ENCODE measurements around the gene HOXB4.

The HOXB4 gene

DNA sequence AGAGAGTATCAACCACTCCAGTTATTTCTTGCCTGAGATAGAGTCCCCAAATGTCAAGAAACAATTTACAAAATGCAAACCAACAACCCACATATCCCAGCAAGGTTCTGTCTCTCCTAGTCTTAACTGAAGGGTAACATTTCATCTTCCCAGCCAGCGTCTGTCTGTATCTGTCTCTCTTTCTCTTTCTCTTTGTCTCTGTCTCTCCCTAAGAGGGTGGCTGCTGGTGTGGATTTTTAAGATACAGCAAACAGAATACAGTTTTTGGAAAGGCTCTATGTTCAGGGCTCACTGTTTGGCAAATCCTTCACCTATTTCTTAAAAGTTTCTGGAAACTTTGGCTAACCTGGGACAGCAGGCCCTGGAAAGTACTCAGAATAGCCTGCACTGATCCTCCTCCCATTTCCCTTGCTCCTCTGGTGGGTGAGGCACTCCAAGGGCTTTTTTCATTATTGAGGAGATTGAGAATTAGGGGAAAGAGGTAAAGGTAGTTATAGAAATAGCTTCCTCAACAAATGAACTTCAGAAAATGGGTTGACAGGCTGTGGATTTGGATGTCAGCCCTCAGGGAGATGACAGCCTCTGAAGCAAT is 6.2 kb downstream of the HOXB4 start:
- no peak for DNase-seq (ENCODE audit: low read depth in 2 of 2)

GRCh38 chr17:48571024-48571818 is 6.9 kb downstream of the HOXB4 start:
- DNase-seq (ENCODE audit: low read depth in 2 of 2) = no peak

DNA sequence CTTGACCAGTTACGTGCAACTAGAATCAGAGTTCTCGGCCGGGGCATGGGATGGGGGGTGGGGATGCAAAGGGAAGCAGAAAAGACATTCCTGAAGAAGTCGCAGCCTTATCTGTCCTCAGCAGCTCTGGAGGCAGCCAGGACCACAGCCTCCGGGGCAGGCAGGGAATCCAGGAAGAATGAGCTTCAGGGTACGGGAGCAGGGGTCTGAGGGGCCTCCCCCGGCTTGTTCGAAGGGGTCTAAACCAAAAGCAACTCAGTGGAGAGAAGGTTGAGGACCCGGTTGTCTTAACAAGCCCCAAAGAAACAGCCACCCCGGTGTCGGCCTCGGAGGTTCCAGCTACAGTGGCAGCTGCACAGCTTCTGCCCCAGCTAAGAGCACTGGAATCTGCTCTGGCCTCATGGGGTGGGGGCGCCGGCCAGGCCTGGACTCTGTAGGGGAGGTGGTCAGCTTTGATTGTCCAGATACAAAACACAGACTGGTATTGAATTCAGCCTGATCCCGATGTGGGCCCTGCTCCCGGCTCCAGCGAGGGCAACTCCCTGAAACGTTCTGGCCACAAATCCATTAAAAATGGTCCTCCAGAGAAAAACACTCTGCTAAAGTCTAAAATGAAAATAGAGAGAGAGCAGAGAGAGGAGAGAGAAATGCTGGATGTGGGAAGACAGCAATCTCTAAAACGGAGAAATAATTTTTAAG is 7.7 kb downstream of the HOXB4 start:
- DNase-seq (ENCODE audit: low read depth in 2 of 2) = no peak

- DNase-seq (ENCODE audit: low read depth in 2 of 2) = no peak
Measured at GRCh38 chr17:48569674-48570324, 8.4 kb downstream of the HOXB4 start.

DNA sequence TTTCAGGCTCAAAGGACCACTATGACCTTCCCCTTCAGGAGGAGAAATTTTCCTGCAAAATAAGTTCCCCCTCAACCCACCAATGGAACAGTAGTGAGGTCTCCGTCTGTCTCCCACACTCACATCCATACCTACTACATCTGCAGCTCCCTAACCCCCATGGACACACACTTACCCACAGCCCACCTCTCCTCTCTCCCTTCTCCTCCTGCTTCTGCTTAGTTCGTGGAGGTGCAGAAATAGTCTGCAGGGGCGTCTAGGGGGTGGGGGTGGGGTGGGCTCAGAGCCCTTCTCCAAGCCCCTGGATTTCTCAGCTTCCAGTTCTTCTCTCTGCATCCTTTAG is 8.9 kb downstream of the HOXB4 start:
- DNase-seq (ENCODE audit: low read depth in 2 of 2) = no peak

- no peak for DNase-seq (ENCODE audit: low read depth in 2 of 2)
Measured at GRCh38 chr17:48568499-48569239, 9.5 kb downstream of the HOXB4 start.

DNA sequence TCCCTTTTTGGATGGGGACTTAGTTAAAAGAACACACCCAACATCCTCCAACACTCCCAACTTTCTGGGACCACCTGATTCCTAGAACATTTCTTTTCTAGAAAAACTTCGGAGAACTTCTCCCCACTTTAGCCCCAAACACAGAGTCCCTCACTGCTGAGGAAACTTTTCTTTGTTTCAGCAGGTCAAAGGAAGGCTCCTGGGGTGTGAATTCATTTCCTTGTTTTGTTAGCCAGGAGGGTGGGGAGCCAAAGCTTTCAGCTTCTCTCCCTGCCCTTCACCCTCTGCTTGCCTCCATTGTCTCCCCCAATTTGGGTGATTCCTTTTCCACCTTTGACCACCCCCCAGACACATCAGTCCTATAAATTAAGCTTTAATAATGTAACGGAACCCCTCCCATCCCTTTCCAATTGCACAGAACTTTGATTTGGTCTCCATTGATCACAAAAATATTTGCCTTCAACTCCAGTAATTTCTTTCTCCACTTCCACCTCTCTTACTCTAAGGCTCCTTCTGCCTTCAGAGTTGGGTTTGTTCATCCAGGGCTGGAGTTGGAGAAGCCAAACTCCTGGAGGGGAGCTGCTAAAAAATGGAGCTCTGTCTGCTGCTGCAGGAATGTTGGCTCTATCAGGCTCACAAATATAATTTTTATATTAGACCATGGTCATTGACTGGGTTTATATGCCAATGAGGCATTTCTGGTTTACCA is 10.3 kb downstream of the HOXB4 start:
- no peak for DNase-seq (ENCODE audit: low read depth in 2 of 2)

DNA sequence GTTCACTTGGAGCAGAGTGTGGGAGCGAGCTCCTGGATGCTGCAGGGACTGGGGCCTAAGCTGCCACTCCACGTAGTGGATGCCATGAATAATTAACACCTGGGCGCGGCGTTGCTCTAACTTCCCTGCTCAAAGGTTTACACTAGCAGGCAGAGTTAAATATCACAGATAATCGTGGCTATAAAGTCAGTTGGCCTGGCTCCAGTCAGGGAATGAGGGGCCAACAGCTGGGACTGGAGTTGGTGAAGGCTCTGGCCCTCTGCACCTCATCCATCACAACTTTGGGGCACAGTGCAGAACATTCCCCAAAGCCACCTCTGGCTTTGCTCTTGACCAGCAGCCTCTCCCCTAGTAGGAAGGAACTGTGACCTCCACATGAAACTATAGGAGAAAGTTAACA is 10.9 kb downstream of the HOXB4 start:
- DNase-seq (ENCODE audit: low read depth in 2 of 2) = no peak

DNA sequence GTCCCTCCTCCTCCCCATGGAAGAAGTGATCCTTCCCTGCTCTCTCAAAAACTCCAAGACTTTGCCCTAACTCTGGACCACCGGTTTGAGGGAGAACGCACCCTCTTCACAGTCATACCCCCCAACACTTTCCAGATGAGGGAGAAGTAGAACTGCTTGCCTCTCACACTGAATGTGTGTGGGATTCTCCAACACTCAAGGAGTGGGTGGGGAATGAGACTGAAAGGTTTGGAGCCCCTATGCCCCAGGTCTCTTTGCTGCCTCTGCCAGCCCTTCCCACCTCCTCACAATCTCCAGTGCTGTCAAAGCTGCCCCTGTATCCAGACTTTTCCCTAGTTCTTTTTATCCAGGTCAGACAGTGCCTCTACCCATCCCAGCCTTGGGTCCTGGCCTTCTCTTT is 11.4 kb downstream of the HOXB4 start:
- DNase-seq (ENCODE audit: low read depth in 2 of 2) = no peak

GRCh38 chr17:48565925-48566710 is 12.0 kb downstream of the HOXB4 start:
- DNase-seq (ENCODE audit: low read depth in 2 of 2) = no peak

DNA sequence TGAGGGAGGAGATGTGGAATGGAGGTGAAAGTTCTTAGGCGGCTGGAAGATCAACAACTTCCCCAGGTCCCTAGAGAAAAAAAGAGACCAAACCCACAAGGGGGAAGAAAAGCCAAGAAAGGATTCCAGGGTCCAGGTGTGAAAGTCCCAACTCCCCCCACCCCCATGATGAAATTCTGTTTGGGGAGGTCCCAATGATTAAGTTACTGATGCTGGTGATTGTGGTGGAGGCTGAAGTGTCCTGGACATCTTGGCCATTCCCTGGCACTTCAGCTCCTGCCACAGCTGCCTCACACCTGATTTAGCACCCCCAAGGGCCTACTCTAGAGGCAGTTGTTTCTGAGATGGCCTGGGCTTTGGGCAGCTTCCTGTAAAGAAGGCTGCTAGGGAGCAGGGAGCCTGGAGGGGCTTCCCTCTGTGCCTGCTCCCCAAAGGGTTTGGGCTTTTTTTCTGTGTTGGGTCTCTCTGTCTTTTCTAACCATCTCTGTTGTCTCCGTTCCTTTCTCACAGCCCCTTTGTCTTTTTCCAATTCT is 13.1 kb downstream of the HOXB4 start:
- no peak for DNase-seq (ENCODE audit: low read depth in 2 of 2)

DNA sequence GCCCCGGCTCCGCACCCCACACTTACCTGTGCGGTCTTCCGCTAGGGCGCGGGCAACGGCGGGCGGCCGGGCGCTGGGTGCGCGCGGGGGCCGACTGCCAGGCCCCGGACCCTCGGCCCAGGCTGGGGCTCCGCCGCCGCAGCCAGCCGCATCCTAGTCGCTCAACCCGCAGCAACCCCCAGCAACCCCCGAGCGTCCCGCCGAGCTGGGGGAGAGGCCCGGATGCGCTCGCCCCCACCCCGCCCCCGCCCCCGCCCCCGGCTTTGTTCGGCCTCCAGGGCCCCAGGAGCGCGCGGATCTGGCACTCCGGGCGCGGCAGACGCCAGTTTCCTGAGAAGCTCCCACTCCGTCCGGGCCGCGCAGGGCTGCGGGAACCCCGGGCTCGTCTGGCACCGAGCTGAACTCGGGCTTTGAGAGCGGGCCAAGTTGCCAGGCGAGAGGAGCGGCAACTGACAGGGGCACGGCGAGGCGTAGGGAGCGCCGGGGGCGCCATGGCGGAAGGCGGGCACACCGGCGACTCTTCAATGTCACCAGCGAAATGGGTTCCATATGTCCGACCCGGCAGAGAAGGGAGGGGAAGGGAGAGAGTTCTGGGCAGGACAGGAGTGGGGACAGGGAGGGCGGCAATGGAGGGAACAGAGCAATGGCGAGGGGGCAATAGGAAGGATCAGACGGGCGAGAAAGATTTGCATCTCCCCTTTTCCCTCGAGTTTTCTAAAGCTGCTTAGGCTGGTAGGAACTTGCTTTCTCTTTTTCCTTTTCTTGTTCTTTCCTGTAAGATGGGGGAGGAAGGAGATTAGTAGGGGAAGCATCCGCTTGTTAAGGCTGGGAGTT is 13.7 kb downstream of the HOXB4 start:
- DNase-seq (ENCODE audit: low read depth in 2 of 2) = no peak

DNA sequence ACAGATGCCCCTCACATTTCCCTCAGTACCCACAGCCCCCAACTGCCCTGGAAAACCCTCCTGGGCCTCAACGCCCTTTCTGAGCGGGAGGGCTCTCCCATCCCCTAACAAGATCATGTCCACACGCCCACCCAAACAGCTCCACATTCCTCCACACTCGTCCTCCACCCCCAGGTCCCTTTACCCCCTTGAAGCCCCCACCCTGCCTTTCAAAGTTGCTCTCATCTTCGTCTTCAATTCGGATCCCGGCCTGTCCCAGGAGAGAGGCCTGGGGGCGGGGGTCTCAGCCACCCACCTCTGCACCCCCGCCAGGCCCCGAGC is 14.3 kb downstream of the HOXB4 start:
- no peak for DNase-seq (ENCODE audit: low read depth in 2 of 2)

DNA sequence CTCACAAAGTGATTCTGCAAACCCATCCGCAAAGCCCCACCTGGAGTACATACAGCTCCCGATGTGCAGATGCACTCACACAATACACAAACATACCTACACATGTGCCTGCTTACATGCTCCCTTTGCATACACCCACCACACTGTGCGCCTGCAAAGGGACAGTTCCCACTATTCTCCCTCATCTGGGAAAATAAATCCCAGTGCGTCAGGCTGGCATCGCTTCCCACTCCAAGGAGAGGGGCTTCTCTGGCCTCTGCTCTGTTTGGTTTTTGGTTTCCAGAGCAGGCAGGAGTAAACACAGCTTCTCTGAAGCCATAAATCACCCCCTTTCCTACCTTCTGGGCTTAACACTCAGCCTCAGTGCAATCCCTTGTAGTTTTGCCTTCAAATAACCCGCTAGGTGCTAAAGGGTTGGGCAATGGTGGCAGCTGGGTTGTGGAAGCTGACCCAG is 14.7 kb downstream of the HOXB4 start:
- DNase-seq (ENCODE audit: low read depth in 2 of 2) = no peak

- DNase-seq (ENCODE audit: low read depth in 2 of 2) = no peak
Measured at GRCh38 chr17:48562934-48563333, 15.2 kb downstream of the HOXB4 start.

GRCh38 chr17:48561884-48562810 is 16.0 kb downstream of the HOXB4 start:
- no peak for DNase-seq (ENCODE audit: low read depth in 2 of 2)

DNA sequence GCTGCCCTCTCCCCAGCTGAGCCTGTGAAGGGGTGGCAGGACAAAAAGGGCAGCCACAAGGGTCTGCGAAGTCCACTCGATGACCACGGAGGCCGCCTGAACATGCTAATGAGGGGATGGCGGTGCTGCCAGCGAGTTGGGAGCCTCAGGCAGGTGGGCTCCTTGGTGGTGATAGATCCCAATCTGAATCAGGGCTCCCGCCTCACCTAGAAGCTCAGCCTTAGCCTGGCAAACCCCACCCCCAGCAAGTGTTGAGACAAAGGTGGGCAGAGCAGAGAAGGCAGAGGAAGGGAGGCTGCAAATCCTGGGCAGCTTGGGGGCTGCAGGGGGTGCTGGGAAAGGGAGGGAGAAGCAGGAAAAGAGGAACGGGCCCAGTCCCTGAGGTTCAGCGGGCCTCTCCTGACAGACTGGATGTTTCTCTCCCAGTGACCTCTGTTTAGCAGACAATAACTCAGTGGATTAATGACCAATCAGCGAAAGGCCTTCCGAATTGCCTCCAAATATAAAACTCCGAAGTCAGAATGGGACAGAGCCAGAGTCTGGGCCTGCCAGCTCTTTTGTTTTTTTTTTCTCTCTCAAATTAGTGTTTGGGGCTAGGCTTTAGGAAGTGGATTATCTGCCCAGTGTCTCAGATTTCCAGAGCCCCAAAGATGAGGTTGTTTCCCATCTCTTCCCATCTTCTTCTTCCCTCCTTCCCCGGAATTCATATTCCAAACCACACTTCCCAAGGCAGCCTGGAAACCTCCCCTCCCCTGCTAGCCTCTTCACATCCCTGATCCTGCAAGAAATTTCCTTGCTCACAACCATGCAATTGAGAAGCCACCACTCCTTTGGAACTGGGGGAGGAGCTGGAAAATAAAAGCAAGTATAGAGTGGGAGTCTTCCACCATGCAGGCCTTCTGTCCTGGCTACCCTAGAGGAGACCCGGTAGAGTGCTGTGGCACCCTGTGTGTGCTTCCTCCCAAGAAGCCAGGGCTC is 18.0 kb downstream of the HOXB4 start:
- DNase-seq (ENCODE audit: low read depth in 2 of 2) = no peak

Data from stimulated activated CD8-positive, alpha-beta memory T cell treated with anti-CD3 and anti-CD28 coated beads, Interleukin-15, amount 100 ng/mL, for 48 hours (primary cell).